NT2/D1 (cell line): ENCODE data around the gene HS3ST3B1.

Experiments used
- SUZ12 ChIP-seq: IDR thresholded peaks from 2 replicates; pipeline ENCODE4 v1.6.1; 2011; ENCODE audit not compliant: insufficient read length, insufficient read depth; ENCODE audit errors: extremely low read depth
- YY1 ChIP-seq: IDR thresholded peaks from 2 replicates; pipeline ENCODE4 v1.6.1; 2011; ENCODE audit not compliant: insufficient read length, insufficient read depth
- ZNF274 ChIP-seq: IDR thresholded peaks from 2 replicates; pipeline ENCODE4 v1.6.1; 2011; ENCODE audit warnings: mild to moderate bottlenecking, low read depth, low read length

GRCh38 chr17:14298947-14299279 is 2.0 kb upstream of the HS3ST3B1 start:
- no peak for TF ChIP-seq YY1
- TF ChIP-seq SUZ12: no peak
- no peak for TF ChIP-seq ZNF274
